Mesenchymal stem cell (in vitro differentiated cells and primary cell): ENCODE data around the gene NOL4L.

Experiments used
- DNase-seq: peaks from one replicate; pipeline ENCODE4 v3.0.0-alpha.2; 2013
- H2AFZ ChIP-seq: one replicate; pipeline ENCODE4 v1.6.1; 2013; ENCODE audit warnings: low read depth, mild to moderate bottlenecking, control low read depth, inconsistent platforms, low read length, moderate library complexity
- H2AK5ac ChIP-seq: 2 replicates; pipeline ENCODE4 v1.6.1; 2013; ENCODE audit warnings: low read length, moderate library complexity, mild to moderate bottlenecking, inconsistent platforms; ENCODE audit not compliant: severe bottlenecking
- H2BK120ac ChIP-seq: one replicate; pipeline ENCODE4 v1.6.1; 2013; ENCODE audit warnings: low read depth, mild to moderate bottlenecking, inconsistent platforms, low read length, moderate library complexity
- H2BK12ac ChIP-seq, 2 experiments: one replicate each; pipeline ENCODE4 v1.6.1; 2013; ENCODE audit warnings: inconsistent platforms in 2 of 2, low read length in 2 of 2, mild to moderate bottlenecking in 2 of 2, moderate library complexity in 2 of 2, control low read depth in 1 of 2
- H2BK15ac ChIP-seq: one replicate; pipeline ENCODE4 v1.6.1; 2013; ENCODE audit warnings: mild to moderate bottlenecking, low read depth, inconsistent platforms; ENCODE audit not compliant: poor library complexity, severe bottlenecking
- H2BK5ac ChIP-seq: 2 replicates; pipeline ENCODE4 v1.6.1; 2013; ENCODE audit warnings: low read depth, mild to moderate bottlenecking, low read length, control low read depth, inconsistent platforms; ENCODE audit not compliant: poor library complexity, severe bottlenecking
- H3K14ac ChIP-seq, 2 experiments: one replicate each; pipeline ENCODE4 v1.6.1; 2013; ENCODE audit warnings: inconsistent platforms in 2 of 2, low read length in 2 of 2, control low read depth in 1 of 2, mild to moderate bottlenecking in 1 of 2, moderate library complexity in 1 of 2
- H3K18ac ChIP-seq, 2 experiments: one replicate each; pipeline ENCODE4 v1.6.1; 2013; ENCODE audit warnings: inconsistent platforms in 2 of 2, low read length in 2 of 2, control low read depth in 1 of 2, low read depth in 1 of 2, mild to moderate bottlenecking in 1 of 2
- H3K23ac ChIP-seq, 2 experiments: one replicate each; pipeline ENCODE4 v1.6.1; 2013; ENCODE audit warnings: inconsistent platforms in 2 of 2, low read length in 2 of 2, mild to moderate bottlenecking in 2 of 2, moderate library complexity in 2 of 2, control low read depth in 1 of 2
- H3K27ac ChIP-seq: 2 replicates; pipeline ENCODE4 v1.5.1; 2013; ENCODE audit warnings: mild to moderate bottlenecking, moderate library complexity, low read length, control low read depth, inconsistent platforms; ENCODE audit not compliant: poor library complexity, severe bottlenecking
- H3K27me3 ChIP-seq, 2 experiments: 2 replicates each; pipeline versions ENCODE4 v1.6.1 to v1.7.0; 2013; ENCODE audit warnings: low read length in 2 of 2, mild to moderate bottlenecking in 2 of 2, moderate library complexity in 2 of 2, control low read depth in 1 of 2, inconsistent platforms in 1 of 2; ENCODE audit not compliant: control insufficient read depth in 1 of 2, insufficient read depth in 1 of 2
- H3K36me3 ChIP-seq, 2 experiments: 2 replicates each; pipeline versions ENCODE4 v1.6.1 to v1.7.0; 2013; ENCODE audit warnings: low read length in 2 of 2, control low read depth in 1 of 2, inconsistent platforms in 1 of 2, low read depth in 1 of 2, mild to moderate bottlenecking in 1 of 2; ENCODE audit not compliant: insufficient read depth in 2 of 2, control insufficient read depth in 1 of 2
- H3K4ac ChIP-seq, 2 experiments: one replicate each; pipeline ENCODE4 v1.6.1; 2013; ENCODE audit warnings: inconsistent platforms in 2 of 2, low read length in 2 of 2, mild to moderate bottlenecking in 2 of 2, moderate library complexity in 2 of 2, control low read depth in 1 of 2, low read depth in 1 of 2
- H3K4me1 ChIP-seq: 2 replicates; pipeline ENCODE4 v1.6.1; 2013; ENCODE audit warnings: low read depth, low read length, control low read depth; ENCODE audit not compliant: control insufficient read depth, insufficient read depth
- H3K4me2 ChIP-seq: 2 replicates; pipeline ENCODE4 v1.6.1; 2013; ENCODE audit warnings: low read length, mild to moderate bottlenecking, inconsistent platforms; ENCODE audit not compliant: poor library complexity, severe bottlenecking
- H3K4me3 ChIP-seq, 2 experiments: 2 replicates each; pipeline versions ENCODE4 v1.5.1 to v1.7.0; 2013; ENCODE audit warnings: low read length in 2 of 2, mild to moderate bottlenecking in 2 of 2, control low read depth in 1 of 2, low read depth in 1 of 2; ENCODE audit not compliant: insufficient read depth in 1 of 2
- H3K79me1 ChIP-seq: replicated peaks from 2 replicates; pipeline ENCODE4 v1.6.1; 2013; ENCODE audit warnings: mild to moderate bottlenecking, control low read depth, low read length, inconsistent platforms; ENCODE audit not compliant: poor library complexity, severe bottlenecking
- H3K9ac ChIP-seq: 2 replicates; pipeline ENCODE4 v1.7.0; 2013; ENCODE audit warnings: mild to moderate bottlenecking, low read length, moderate library complexity
- H3K9me3 ChIP-seq: 2 replicates; pipeline ENCODE4 v1.7.0; 2013; ENCODE audit warnings: mild to moderate bottlenecking, low read length; ENCODE audit not compliant: control insufficient read depth
- H4K8ac ChIP-seq: one replicate; pipeline ENCODE4 v1.6.1; 2013; ENCODE audit warnings: inconsistent platforms, mild to moderate bottlenecking, low read length, moderate library complexity
- H4K91ac ChIP-seq: one replicate; pipeline ENCODE4 v1.6.1; 2013; ENCODE audit warnings: mild to moderate bottlenecking, low read length, inconsistent platforms
- WGBS: methylation state at CpG from one replicate; pipeline ENCODE4 v1.1.7; 2013; ENCODE audit warnings: mixed read lengths; 5-methylcytosine and 5-hydroxymethylcytosine counted together

NOL4L gene

GRCh38 chr20:32553618-32554017, 31.5 kb downstream of the NOL4L start:
- Histone ChIP-seq H3K4me2 (no peak overlapping the region), H2BK5ac (no peak overlapping the region), H3K9ac (no peak overlapping the region), H3K23ac (no peak overlapping the region), H3K36me3 (no peaks in the 10 kb centered on the region), H3K27ac (no peak overlapping the region), H2AK5ac (no peak overlapping the region), H2BK12ac (no peak overlapping the region), H3K14ac (no peak overlapping the region), H2BK15ac (no peak overlapping the region), H3K9me3 (no peaks in the 10 kb centered on the region), H2BK120ac (no peak overlapping the region), H4K91ac (no peak overlapping the region), H4K8ac (no peak overlapping the region), H3K18ac (no peak overlapping the region), H3K27me3 (peaks cover 0 to 16% of the 10 kb centered on the region in 2 experiments), H3K4me3 (no peak overlapping the region), H3K4me1 (peaks cover 9% of the 10 kb centered on the region), H3K4ac (no peak overlapping the region), H3K79me1 (no peaks in the 10 kb centered on the region), H2AFZ (no peak overlapping the region)
- 85% methylated on average over 4 of the region's 4 CpGs for WGBS
- DNase-seq: no peak

GRCh38 chr20:32551693-32552092, 33.4 kb downstream of the NOL4L start:
- Histone ChIP-seq H3K27ac (no peak overlapping the region), H2AFZ (no peak overlapping the region), H4K91ac (no peak overlapping the region), H3K27me3 (peaks cover 0 to 9% of the 10 kb centered on the region in 2 experiments), H3K4me3 (no peak overlapping the region), H2BK12ac (no peak overlapping the region), H3K4ac (no peak overlapping the region), H3K9me3 (no peaks in the 10 kb centered on the region), H3K14ac (no peak overlapping the region), H3K18ac (no peak overlapping the region), H4K8ac (no peak overlapping the region), H3K4me1 (peaks cover 5% of the 10 kb centered on the region), H3K4me2 (no peak overlapping the region), H2BK5ac (no peak overlapping the region), H3K9ac (no peak overlapping the region), H2BK15ac (no peak overlapping the region), H3K79me1 (no peaks in the 10 kb centered on the region), H2AK5ac (no peak overlapping the region), H2BK120ac (no peak overlapping the region), H3K23ac (no peak overlapping the region), H3K36me3 (no peaks in the 10 kb centered on the region)
- WGBS: 83% methylated on average over 1 of the region's 2 CpGs
- no peak for DNase-seq

- no peak overlapping the region for H2AFZ ChIP-seq
- no peak overlapping the region for H2BK5ac ChIP-seq
- no peak overlapping the region for H4K91ac ChIP-seq
- H3K9ac ChIP-seq: no peak overlapping the region
- no peak overlapping the region for H3K4ac ChIP-seq
- no peaks in the 10 kb centered on the region for H3K36me3 ChIP-seq
- peaks cover 11% of the 10 kb centered on the region for H3K4me1 ChIP-seq
- H2AK5ac ChIP-seq: no peak overlapping the region
- H3K4me3 ChIP-seq: no peak overlapping the region
- WGBS: no CpG with 5 or more reads among the region's 2 CpGs
- H2BK15ac ChIP-seq: no peak overlapping the region
- no peak overlapping the region for H3K14ac ChIP-seq
- no peaks in the 10 kb centered on the region for H3K27me3 ChIP-seq
- H2BK12ac ChIP-seq: no peak overlapping the region
- no peak overlapping the region for H4K8ac ChIP-seq
- no peak overlapping the region for H3K27ac ChIP-seq
- no peak overlapping the region for H2BK120ac ChIP-seq
- H3K18ac ChIP-seq: no peak overlapping the region
- H3K9me3 ChIP-seq: no peaks in the 10 kb centered on the region
- H3K4me2 ChIP-seq: no peak overlapping the region
- H3K79me1 ChIP-seq: no peaks in the 10 kb centered on the region
- no peak for DNase-seq
- no peak overlapping the region for H3K23ac ChIP-seq
Measured at GRCh38 chr20:32549842-32550241, 35.3 kb downstream of the NOL4L start.

- Histone ChIP-seq H3K4me2 (no peak overlapping the region), H2AK5ac (no peak overlapping the region), H3K9me3 (no peaks in the 10 kb centered on the region), H3K27ac (no peak overlapping the region), H3K79me1 (no peaks in the 10 kb centered on the region), H3K4me3 (no peak overlapping the region), H3K18ac (no peak overlapping the region), H3K4me1 (peaks cover 5% of the 10 kb centered on the region), H2AFZ (no peak overlapping the region), H2BK12ac (no peak overlapping the region), H4K91ac (no peak overlapping the region), H3K4ac (no peak overlapping the region), H2BK15ac (no peak overlapping the region), H2BK120ac (no peak overlapping the region), H3K36me3 (no peaks in the 10 kb centered on the region), H3K14ac (no peak overlapping the region), H3K9ac (no peak overlapping the region), H3K27me3 (peaks cover under 1 to 3% of the 10 kb centered on the region in 2 experiments), H2BK5ac (no peak overlapping the region), H4K8ac (no peak overlapping the region), H3K23ac (no peak overlapping the region)
- WGBS: 67% methylated on average over 1 of the region's 1 CpG
- DNase-seq: no peak
Measured at GRCh38 chr20:32547753-32548034, 37.4 kb downstream of the NOL4L start.
